ENCODE data around the gene KCNJ6. TPM values are rescaled to one million over a fixed set of nuclear protein-coding genes. Genes with fewer than 3 reads are reported as not detected.

The KCNJ6 gene
- total and polyA plus RNA-seq, 9 of the 15 experiments (the other 6 are each of a cell fraction or from before 2014, with no cell fraction given) = 0.06 to 0.21 (median 0.13) TPM; not detected in 1

DNA sequence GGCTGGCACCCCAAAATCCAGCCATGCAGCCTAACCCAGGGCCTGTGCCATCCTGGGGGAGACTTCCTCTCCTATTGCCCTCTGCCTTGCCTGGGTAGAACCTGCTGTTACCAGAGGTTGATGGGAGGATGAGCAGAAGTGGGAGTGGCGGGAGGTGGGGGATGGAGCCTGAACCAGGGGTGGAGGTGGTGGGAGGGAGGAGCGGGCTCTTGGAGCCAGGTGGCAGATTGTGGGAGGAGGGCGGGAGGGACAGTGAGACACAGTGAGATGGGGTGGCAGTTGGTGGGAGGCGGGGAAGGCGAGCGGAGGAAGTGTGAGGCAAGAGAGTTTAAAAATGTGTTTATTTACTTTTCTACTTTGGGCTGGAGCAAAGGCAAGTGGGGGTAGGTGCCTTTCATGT lies 87.3 kb downstream of the KCNJ6 start (continued):
- TF ChIP-seq ZNF282 (CRISPR knock-in tag; IDR thresholded peaks at IDR 0.05) = no peak

DNA sequence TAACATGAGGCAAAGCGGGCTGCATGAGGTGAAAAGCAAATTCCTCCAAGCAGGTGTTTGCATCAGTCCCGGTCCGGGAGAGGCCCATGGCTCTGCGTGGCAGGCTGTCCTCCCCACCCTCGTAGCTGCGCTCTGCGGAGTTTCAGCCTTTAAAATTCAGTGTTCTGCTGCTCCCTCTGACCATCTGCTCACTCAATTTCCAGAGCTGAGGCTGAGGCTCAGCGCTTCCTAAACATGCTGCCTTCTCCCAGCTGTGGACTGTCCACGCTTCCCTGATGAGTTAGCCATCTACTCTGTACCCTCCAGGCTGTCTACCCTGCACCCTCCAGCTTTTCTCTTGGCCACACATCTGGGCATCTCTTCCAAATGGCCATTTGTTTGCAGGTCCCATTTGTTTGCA lies 87.7 kb downstream of the KCNJ6 start:
- H3K27ac ChIP-seq (ENCODE audit: extremely low read depth, low read depth, low read length) = no peak overlapping the region
- H3K9me3 ChIP-seq (replicated peaks; ENCODE audit: control insufficient read depth, insufficient read depth, low read depth, low read length) = no peaks in the 10 kb centered on the region
- TF ChIP-seq, protein P1, sequence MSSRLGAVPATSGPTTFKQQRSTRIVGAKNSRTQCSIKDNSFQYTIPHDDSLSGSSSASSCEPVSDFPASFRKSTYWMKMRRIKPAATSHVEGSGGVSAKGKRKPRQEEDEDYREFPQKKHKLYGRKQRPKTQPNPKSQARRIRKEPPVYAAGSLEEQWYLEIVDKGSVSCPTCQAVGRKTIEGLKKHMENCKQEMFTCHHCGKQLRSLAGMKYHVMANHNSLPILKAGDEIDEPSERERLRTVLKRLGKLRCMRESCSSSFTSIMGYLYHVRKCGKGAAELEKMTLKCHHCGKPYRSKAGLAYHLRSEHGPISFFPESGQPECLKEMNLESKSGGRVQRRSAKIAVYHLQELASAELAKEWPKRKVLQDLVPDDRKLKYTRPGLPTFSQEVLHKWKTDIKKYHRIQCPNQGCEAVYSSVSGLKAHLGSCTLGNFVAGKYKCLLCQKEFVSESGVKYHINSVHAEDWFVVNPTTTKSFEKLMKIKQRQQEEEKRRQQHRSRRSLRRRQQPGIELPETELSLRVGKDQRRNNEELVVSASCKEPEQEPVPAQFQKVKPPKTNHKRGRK (tag; IDR thresholded peaks at IDR 0.05) = no peak
- no peak for TF ChIP-seq ZNF76 (CRISPR knock-in tag; IDR thresholded peaks at IDR 0.05; ENCODE audit: borderline replicate concordance)
- no peak for TF ChIP-seq RBM17 (IDR thresholded peaks at IDR 0.05; ENCODE audit: borderline replicate concordance, low read depth, low read length)
- no peak for TF ChIP-seq BRF1 (IDR thresholded peaks at IDR 0.05; ENCODE audit: borderline replicate concordance, extremely low read depth, insufficient read length)
- no peak for TF ChIP-seq SMAD1 (IDR thresholded peaks at IDR 0.05; ENCODE audit: low read depth, low read length, partially characterized antibody)
- TF ChIP-seq HDAC1 (IDR thresholded peaks at IDR 0.05) = no peak
- no peak for TF ChIP-seq DMBX1 (CRISPR knock-in tag; IDR thresholded peaks at IDR 0.05; ENCODE audit: borderline replicate concordance)
- no peaks in the 10 kb centered on the region for H3K36me3 ChIP-seq (ENCODE audit: control insufficient read depth, insufficient read depth, low read length)
- peaks cover 5 to 24% of the 10 kb centered on the region in 2 experiments for H3K27me3 ChIP-seq (ENCODE audit: control insufficient read depth in 2 of 2, insufficient read depth in 2 of 2, low read length in 2 of 2)
- BruUV-seq (replicated peaks) = no TSS peak
- ChIA-PET CTCF (ENCODE audit: low intra/inter-chr PET ratio) (no interaction called here), POLR2A (interaction anchor here (0.6 kb wide), 1 partner anchor 15 kb away, joined by 3 read pairs; no protein-coding TSS in a partner anchor)
- WGBS (ENCODE audit: insufficient coverage, low coverage, missing lambda C conversion rate) = 2% methylated on average over 9 of the region's 9 CpGs
- no peak overlapping the region for H2AFZ ChIP-seq (ENCODE audit: low read depth, low read length)
- DNase-seq (ENCODE audit: extremely low read depth in 1 of 4, low spot score in 3 of 4) (no peak), ATAC-seq (no peak), FAIRE-seq (no peak)
- H3K9me1 ChIP-seq (ENCODE audit: control insufficient read depth, insufficient read depth, low read length) = no peaks in the 10 kb centered on the region
- no peaks in the 10 kb centered on the region for H4K20me1 ChIP-seq (replicated peaks; ENCODE audit: control insufficient read depth, insufficient read depth, low read length)
- H3K79me2 ChIP-seq (ENCODE audit: control insufficient read depth, insufficient read depth, low read length) = no peaks in the 10 kb centered on the region
- H3K4me3 ChIP-seq = no peak overlapping the region
- intact Hi-C loops (cut with micrococcal nuclease) = no loop called here
- H3K9ac ChIP-seq (ENCODE audit: insufficient read depth in 1 of 2, low read depth in 2 of 2, low read length in 2 of 2) = peak overlapping the region in 1 of 2 experiments; percentile 29; a peak in 1 of 4 replicates
- no peak overlapping the region for H3K4me2 ChIP-seq (ENCODE audit: insufficient read depth, low read length)
- H3K4me1 ChIP-seq (replicated peaks in 1 of 2; ENCODE audit: control insufficient read depth in 2 of 2, insufficient read depth in 2 of 2, low read length in 2 of 2) = no peaks in the 10 kb centered on the region
- in situ Hi-C loops (cut with MboI) = no loop called here

Measured in K562 (cell line).